K562 (cell line): ENCODE measurements around the gene DIPK2A. TPM values are rescaled to one million over a fixed set of nuclear protein-coding genes. Genes with fewer than 3 reads are reported as not detected.

ENCODE experiments used
- ATAC-seq: fragments of 200-7000 bp; cut with Tn5 transposase; 3 replicates; pipeline ENCODE4 v1.9.1; 2020; ENCODE audit warnings: moderate library complexity
- BruUV-seq: library from RNA; stranded (reverse); fragments of 400-500 nt; replicated peaks from 2 replicates; lab custom pipeline; 2021; lab: Mats Ljungman, UMichigan
- CTCF ChIA-PET: fragments of 300-600 bp; formaldehyde crosslinking; extraction: SDS; loops from one replicate; lab custom pipeline; 2021; ENCODE audit warnings: low intra/inter-chr PET ratio; lab: Yijun Ruan, JAX
- POLR2A ChIA-PET: fragments of 300-600, 350-650 bp; sonication (Branson Sonifier 250); formaldehyde crosslinking; extraction: SDS; loops from one replicate; lab custom pipeline; 2021; ENCODE audit warnings: antibody characterized with exemption, inconsistent platforms; lab: Yijun Ruan, JAX
- DNase-seq, 4 experiments: peaks; one replicate each; pipeline versions ENCODE4 v3.0.0 to v3.0.0-alpha.2; 2011 to 2018; ENCODE audit warnings: low spot score in 3 of 4, mixed read lengths in 3 of 4; ENCODE audit errors: extremely low read depth in 1 of 4
- FAIRE-seq: peaks from 2 replicates; lab custom pipeline; 2011; peaks lifted over from hg19 to GRCh38; lab: Jason Lieb, UNC
- H2AFZ ChIP-seq: 2 replicates; pipeline ENCODE4 v1.6.0; 2011; ENCODE audit warnings: low read depth, low read length, control low read depth, inconsistent platforms
- H3K27ac ChIP-seq: fragments of 200-600 bp; 3 replicates; pipeline ENCODE4 v1.8.0; 2011; ENCODE audit warnings: low read depth, mild to moderate bottlenecking, control low read depth, inconsistent platforms, low read length, moderate library complexity, mixed read lengths; ENCODE audit errors: extremely low read depth
- H3K27me3 ChIP-seq, 2 experiments: fragments of 300-600 bp in 1 of 2; 2 replicates in 1 of 2; 3 replicates in 1 of 2; pipeline versions ENCODE4 v1.6.0 to v1.8.0; 2011; ENCODE audit warnings: inconsistent platforms in 2 of 2, low read length in 2 of 2, mild to moderate bottlenecking in 1 of 2, mixed read lengths in 1 of 2, moderate library complexity in 1 of 2; ENCODE audit not compliant: control insufficient read depth in 2 of 2, insufficient read depth in 2 of 2
- H3K36me3 ChIP-seq: fragments of 300-600 bp; 3 replicates; pipeline ENCODE4 v1.8.0; 2011; ENCODE audit warnings: mild to moderate bottlenecking, low read length, inconsistent platforms; ENCODE audit not compliant: control insufficient read depth, insufficient read depth
- H3K4me1 ChIP-seq, 2 experiments: fragments of 200-600 bp in 1 of 2; replicated peaks in 1 of 2; 2 replicates in 1 of 2; 3 replicates in 1 of 2; pipeline versions ENCODE4 v1.5.1 to v1.8.0; 2011; ENCODE audit warnings: inconsistent platforms in 2 of 2, low read length in 2 of 2, mild to moderate bottlenecking in 1 of 2, mixed read lengths in 1 of 2, moderate library complexity in 1 of 2; ENCODE audit not compliant: control insufficient read depth in 2 of 2, insufficient read depth in 2 of 2
- H3K4me2 ChIP-seq: 2 replicates; pipeline ENCODE4 v1.6.1; 2011; ENCODE audit warnings: low read length, control low read depth, inconsistent platforms, mixed read lengths; ENCODE audit not compliant: insufficient read depth
- H3K4me3 ChIP-seq: fragments of 200-600 bp; sonication (generic), shearing (Covaris generic); 2 replicates; pipeline ENCODE4 v1.5.1; 2016; ENCODE audit warnings: control low read depth, inconsistent platforms
- H3K79me2 ChIP-seq: fragments of 200-600 bp; 3 replicates; pipeline ENCODE4 v1.8.0; 2011; ENCODE audit warnings: low read length, inconsistent platforms; ENCODE audit not compliant: control insufficient read depth, insufficient read depth
- H3K9ac ChIP-seq, 2 experiments: 2 replicates each; pipeline versions ENCODE4 v1.6.0 to v1.6.1; 2011; ENCODE audit warnings: low read depth in 2 of 2, low read length in 2 of 2, control low read depth in 1 of 2, inconsistent platforms in 1 of 2, mild to moderate bottlenecking in 1 of 2, mixed read lengths in 1 of 2; ENCODE audit not compliant: insufficient read depth in 1 of 2
- H3K9me1 ChIP-seq: one replicate; pipeline ENCODE4 v1.6.0; 2011; ENCODE audit warnings: inconsistent platforms, mild to moderate bottlenecking, low read length, moderate library complexity; ENCODE audit not compliant: control insufficient read depth, insufficient read depth
- H3K9me3 ChIP-seq: replicated peaks from 2 replicates; pipeline ENCODE4 v1.5.1; 2011; ENCODE audit warnings: low read depth, low read length, inconsistent platforms; ENCODE audit not compliant: control insufficient read depth, insufficient read depth
- H4K20me1 ChIP-seq: replicated peaks from 2 replicates; pipeline ENCODE4 v1.6.1; 2011; ENCODE audit warnings: low read length, inconsistent platforms, mixed read lengths; ENCODE audit not compliant: control insufficient read depth, insufficient read depth
- CBX1 ChIP-seq: sonication (generic); IDR thresholded peaks from 2 replicates; pipeline ENCODE4 v1.6.1; 2016; ENCODE audit warnings: antibody characterized with exemption, low read depth, mild to moderate bottlenecking
- ELF1 ChIP-seq: fragments of 200-800 bp; sonication (Bioruptor generic); IDR thresholded peaks from 2 replicates; pipeline ENCODE4 v1.6.1; 2016; ENCODE audit warnings: missing genetic modification characterization, missing compliant biosample characterization
- ETV5 ChIP-seq: sonication (generic); formaldehyde crosslinking; IDR thresholded peaks from 2 replicates; pipeline ENCODE4 v1.4.0; 2020; ENCODE audit warnings: low read depth, mild to moderate bottlenecking, missing genetic modification reagents
- ZBTB7A ChIP-seq: IDR thresholded peaks from 2 replicates; pipeline ENCODE4 v1.6.1; 2011; ENCODE audit warnings: low read depth, mild to moderate bottlenecking, low read length, moderate library complexity, borderline replicate concordance; ENCODE audit not compliant: control insufficient read depth
- ZNF12 ChIP-seq: sonication (generic); formaldehyde crosslinking; IDR thresholded peaks from 2 replicates; pipeline ENCODE4 v1.4.0; 2020; ENCODE audit warnings: mild to moderate bottlenecking, missing genetic modification reagents
- ZNF830 ChIP-seq: fragments of 250-450 bp; sonication (Bioruptor Pico); IDR thresholded peaks from 2 replicates; pipeline ENCODE4 v1.5.0; 2021; ENCODE audit warnings: mild to moderate bottlenecking
- WGBS: fragments of 100-300 bp; shearing (Covaris generic); methylation state at CpG from one replicate; pipeline ENCODE4 v1.1.6; 2016; ENCODE audit warnings: low coverage, mixed read lengths; ENCODE audit not compliant: insufficient coverage; ENCODE audit errors: missing lambda C conversion rate; 5-methylcytosine and 5-hydroxymethylcytosine counted together
- in situ Hi-C: fragments of 300-500 bp; cut with MboI; formaldehyde crosslinking; loops from 4 replicates; pipeline ENCODE4 v1.15.0; 2018; ENCODE audit warnings: inconsistent platforms, mixed read lengths
- intact Hi-C: fragments of 100-400 bp; cut with micrococcal nuclease; formaldehyde crosslinking; loops from 2 replicates; pipeline ENCODE4 v1.14.2; 2022
- polyA plus RNA-seq, 8 experiments: library from polyadenylated mRNA; depleted of rRNA in 4 of 8; stranded (reverse) in 5 of 8; unstranded in 3 of 8; fragments of >200 nt; fragmentation: Nextera tagmentation in 2 of 8; fragmentation: Illumina TruSeq in 1 of 8; extraction: Ambion mirVana in 2 of 8; extraction: Trizol in 1 of 8; gene quantifications; 2 replicates each; pipeline versions ENCODE4 v1.2.1 to v1.2.3, GENCODE V29; 2011 to 2014; ENCODE audit warnings: inconsistent platforms in 1 of 8, missing spikeins in 1 of 8
- total RNA-seq, 7 experiments: library from RNA; depleted of rRNA in 6 of 7; stranded (reverse); fragments of >200 nt in 6 of 7; fragmentation: Illumina TruSeq in 2 of 7; extraction: Trizol in 2 of 7; gene quantifications; 2 replicates each; pipeline versions ENCODE4 v1.2.1 to v1.2.3, GENCODE V29; 2011 to 2021; ENCODE audit warnings: low replicate concordance in 1 of 7
- TF ChIP-seq, protein P1 (sequence below): fragments of 450-650 bp; IDR thresholded peaks from 2 replicates; pipeline ENCODE4 v1.6.1; 2016; ENCODE audit warnings: mild to moderate bottlenecking, moderate library complexity
- TF ChIP-seq, protein P2 (sequence below): fragments of 450-650 bp; formaldehyde crosslinking; IDR thresholded peaks from 2 replicates; pipeline ENCODE4 v1.4.0; 2020; ENCODE audit warnings: mild to moderate bottlenecking, moderate library complexity

The DIPK2A gene
- total and polyA plus RNA-seq, 9 of the 15 experiments (the other 6 are each of a cell fraction or from before 2014, with no cell fraction given): 3.3 to 15.7 (median 7.8) TPM

DNA sequence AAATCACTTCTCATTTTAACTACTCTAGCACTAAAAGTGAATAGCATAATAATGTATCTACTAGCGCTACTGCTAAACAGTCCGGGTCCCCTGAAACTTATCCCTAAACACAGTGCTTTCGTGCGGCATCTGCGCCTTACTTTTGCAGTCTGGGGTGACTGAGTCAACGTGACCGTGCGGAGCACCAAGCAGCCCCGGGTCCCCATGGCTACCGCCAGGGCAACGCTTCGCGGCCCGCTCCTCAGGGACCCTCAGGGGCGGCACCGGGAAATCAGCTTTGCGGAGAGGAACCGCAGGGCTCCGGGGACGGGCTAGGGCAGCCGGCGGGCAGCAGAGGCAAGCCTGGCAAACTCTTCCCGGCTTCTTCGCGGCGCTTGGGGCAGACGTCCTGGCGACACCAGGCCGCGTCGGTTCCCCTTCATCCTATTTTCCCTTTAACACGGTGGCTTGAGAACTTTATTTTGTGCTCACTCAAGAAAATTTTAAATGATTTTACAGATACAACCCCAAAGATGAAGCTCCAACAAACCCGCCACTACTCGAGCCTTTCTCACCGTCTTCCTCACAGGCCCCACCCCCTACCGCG is 757 bp upstream of the DIPK2A start:
- ATAC-seq (peak; percentile 8), DNase-seq (peak; percentile 37 to 65 (median 48)), FAIRE-seq (peak; percentile 19)
- ChIA-PET POLR2A (interaction anchor here (0.6 to 1.4 kb wide), 10 partner anchors 10 to 158 kb away, joined by 3 to 8 read pairs (median 3); no protein-coding TSS in a partner anchor), CTCF (no interaction called here)
- intact Hi-C loops (loop anchor here (5.0 to 10.0 kb wide), 2 partner anchors 141 to 314 kb away; no protein-coding TSS in a partner anchor), in situ Hi-C loops (no loop called here)
- under 1% methylated on average over 36 of the region's 37 CpGs for WGBS
- Histone ChIP-seq H4K20me1 (no peaks in the 10 kb centered on the region), H3K4me2 (peak overlapping the region; percentile 83), H3K4me1 (peaks cover 0 to 19% of the 10 kb centered on the region in 2 experiments; a peak in 3 of 5 replicates), H3K27ac (peak overlapping the region; percentile 97), H3K36me3 (no peaks in the 10 kb centered on the region), H3K27me3 (no peaks in the 10 kb centered on the region), H3K79me2 (peaks cover 35% of the 10 kb centered on the region), H3K9ac (peak overlapping the region; percentile 86 to 99), H3K4me3 (peak overlapping the region; percentile 77), H3K9me3 (no peaks in the 10 kb centered on the region), H2AFZ (peak overlapping the region; percentile 98), H3K9me1 (no peaks in the 10 kb centered on the region)
- TSS peak; percentile 95 for BruUV-seq
- 0 out of 2 replicates have a peak, but pooled peaks have one; percentile 13 for TF ChIP-seq CBX1
- TF ChIP-seq ETV5: 0 out of 2 replicates have a peak, but pooled peaks have one; percentile 29
- TF ChIP-seq, protein P1, sequence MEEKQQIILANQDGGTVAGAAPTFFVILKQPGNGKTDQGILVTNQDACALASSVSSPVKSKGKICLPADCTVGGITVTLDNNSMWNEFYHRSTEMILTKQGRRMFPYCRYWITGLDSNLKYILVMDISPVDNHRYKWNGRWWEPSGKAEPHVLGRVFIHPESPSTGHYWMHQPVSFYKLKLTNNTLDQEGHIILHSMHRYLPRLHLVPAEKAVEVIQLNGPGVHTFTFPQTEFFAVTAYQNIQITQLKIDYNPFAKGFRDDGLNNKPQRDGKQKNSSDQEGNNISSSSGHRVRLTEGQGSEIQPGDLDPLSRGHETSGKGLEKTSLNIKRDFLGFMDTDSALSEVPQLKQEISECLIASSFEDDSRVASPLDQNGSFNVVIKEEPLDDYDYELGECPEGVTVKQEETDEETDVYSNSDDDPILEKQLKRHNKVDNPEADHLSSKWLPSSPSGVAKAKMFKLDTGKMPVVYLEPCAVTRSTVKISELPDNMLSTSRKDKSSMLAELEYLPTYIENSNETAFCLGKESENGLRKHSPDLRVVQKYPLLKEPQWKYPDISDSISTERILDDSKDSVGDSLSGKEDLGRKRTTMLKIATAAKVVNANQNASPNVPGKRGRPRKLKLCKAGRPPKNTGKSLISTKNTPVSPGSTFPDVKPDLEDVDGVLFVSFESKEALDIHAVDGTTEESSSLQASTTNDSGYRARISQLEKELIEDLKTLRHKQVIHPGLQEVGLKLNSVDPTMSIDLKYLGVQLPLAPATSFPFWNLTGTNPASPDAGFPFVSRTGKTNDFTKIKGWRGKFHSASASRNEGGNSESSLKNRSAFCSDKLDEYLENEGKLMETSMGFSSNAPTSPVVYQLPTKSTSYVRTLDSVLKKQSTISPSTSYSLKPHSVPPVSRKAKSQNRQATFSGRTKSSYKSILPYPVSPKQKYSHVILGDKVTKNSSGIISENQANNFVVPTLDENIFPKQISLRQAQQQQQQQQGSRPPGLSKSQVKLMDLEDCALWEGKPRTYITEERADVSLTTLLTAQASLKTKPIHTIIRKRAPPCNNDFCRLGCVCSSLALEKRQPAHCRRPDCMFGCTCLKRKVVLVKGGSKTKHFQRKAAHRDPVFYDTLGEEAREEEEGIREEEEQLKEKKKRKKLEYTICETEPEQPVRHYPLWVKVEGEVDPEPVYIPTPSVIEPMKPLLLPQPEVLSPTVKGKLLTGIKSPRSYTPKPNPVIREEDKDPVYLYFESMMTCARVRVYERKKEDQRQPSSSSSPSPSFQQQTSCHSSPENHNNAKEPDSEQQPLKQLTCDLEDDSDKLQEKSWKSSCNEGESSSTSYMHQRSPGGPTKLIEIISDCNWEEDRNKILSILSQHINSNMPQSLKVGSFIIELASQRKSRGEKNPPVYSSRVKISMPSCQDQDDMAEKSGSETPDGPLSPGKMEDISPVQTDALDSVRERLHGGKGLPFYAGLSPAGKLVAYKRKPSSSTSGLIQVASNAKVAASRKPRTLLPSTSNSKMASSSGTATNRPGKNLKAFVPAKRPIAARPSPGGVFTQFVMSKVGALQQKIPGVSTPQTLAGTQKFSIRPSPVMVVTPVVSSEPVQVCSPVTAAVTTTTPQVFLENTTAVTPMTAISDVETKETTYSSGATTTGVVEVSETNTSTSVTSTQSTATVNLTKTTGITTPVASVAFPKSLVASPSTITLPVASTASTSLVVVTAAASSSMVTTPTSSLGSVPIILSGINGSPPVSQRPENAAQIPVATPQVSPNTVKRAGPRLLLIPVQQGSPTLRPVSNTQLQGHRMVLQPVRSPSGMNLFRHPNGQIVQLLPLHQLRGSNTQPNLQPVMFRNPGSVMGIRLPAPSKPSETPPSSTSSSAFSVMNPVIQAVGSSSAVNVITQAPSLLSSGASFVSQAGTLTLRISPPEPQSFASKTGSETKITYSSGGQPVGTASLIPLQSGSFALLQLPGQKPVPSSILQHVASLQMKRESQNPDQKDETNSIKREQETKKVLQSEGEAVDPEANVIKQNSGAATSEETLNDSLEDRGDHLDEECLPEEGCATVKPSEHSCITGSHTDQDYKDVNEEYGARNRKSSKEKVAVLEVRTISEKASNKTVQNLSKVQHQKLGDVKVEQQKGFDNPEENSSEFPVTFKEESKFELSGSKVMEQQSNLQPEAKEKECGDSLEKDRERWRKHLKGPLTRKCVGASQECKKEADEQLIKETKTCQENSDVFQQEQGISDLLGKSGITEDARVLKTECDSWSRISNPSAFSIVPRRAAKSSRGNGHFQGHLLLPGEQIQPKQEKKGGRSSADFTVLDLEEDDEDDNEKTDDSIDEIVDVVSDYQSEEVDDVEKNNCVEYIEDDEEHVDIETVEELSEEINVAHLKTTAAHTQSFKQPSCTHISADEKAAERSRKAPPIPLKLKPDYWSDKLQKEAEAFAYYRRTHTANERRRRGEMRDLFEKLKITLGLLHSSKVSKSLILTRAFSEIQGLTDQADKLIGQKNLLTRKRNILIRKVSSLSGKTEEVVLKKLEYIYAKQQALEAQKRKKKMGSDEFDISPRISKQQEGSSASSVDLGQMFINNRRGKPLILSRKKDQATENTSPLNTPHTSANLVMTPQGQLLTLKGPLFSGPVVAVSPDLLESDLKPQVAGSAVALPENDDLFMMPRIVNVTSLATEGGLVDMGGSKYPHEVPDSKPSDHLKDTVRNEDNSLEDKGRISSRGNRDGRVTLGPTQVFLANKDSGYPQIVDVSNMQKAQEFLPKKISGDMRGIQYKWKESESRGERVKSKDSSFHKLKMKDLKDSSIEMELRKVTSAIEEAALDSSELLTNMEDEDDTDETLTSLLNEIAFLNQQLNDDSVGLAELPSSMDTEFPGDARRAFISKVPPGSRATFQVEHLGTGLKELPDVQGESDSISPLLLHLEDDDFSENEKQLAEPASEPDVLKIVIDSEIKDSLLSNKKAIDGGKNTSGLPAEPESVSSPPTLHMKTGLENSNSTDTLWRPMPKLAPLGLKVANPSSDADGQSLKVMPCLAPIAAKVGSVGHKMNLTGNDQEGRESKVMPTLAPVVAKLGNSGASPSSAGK: peak; percentile 59; the same call in 1 of the 2 replicates
- no peak for TF ChIP-seq ZNF830 (CRISPR knock-in tag)
- TF ChIP-seq ELF1 (tag): 0 out of 2 replicates have a peak, but pooled peaks have one; percentile 6
- TF ChIP-seq ZBTB7A: peak; percentile 3; the same call in 1 of the 2 replicates
- TF ChIP-seq, protein P2, sequence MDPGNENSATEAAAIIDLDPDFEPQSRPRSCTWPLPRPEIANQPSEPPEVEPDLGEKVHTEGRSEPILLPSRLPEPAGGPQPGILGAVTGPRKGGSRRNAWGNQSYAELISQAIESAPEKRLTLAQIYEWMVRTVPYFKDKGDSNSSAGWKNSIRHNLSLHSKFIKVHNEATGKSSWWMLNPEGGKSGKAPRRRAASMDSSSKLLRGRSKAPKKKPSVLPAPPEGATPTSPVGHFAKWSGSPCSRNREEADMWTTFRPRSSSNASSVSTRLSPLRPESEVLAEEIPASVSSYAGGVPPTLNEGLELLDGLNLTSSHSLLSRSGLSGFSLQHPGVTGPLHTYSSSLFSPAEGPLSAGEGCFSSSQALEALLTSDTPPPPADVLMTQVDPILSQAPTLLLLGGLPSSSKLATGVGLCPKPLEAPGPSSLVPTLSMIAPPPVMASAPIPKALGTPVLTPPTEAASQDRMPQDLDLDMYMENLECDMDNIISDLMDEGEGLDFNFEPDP (CRISPR knock-in tag): peak; percentile 67; the same call in 1 of the 2 replicates
- 0 out of 2 replicates have a peak, but pooled peaks have one; percentile 27 for TF ChIP-seq ZNF12 (CRISPR knock-in tag)
